ENCODE data around the gene COG5. TPM values are rescaled to one million over a fixed set of nuclear protein-coding genes. Genes with fewer than 3 reads are reported as not detected.

The COG5 gene
- total RNA-seq, 1 donor from 2014 or later: 21.4 TPM

- Histone ChIP-seq H3K36me3 (ENCODE audit: control insufficient read depth in 3 of 3, insufficient read depth in 3 of 3, low read length in 3 of 3) (no peaks in the 10 kb centered on the region), H3K4me1 (ENCODE audit: control insufficient read depth in 3 of 3, insufficient read depth in 3 of 3, low read length in 3 of 3) (peaks cover 0 to 11% (median 3%) of the 10 kb centered on the region in 3 donors), H3K9ac (ENCODE audit: low read depth in 1 of 3, low read length in 3 of 3) (no peak overlapping the region), H3K27ac (ENCODE audit: low read depth, low read length) (no peak overlapping the region), H3K9me3 (ENCODE audit: control insufficient read depth in 3 of 3, low read length in 3 of 3) (no peaks in the 10 kb centered on the region), H3K4me3 (ENCODE audit: low read length in 3 of 3) (no peak overlapping the region), H3K27me3 (ENCODE audit: control insufficient read depth in 3 of 3, insufficient read depth in 3 of 3, low read length in 3 of 3) (no peaks in the 10 kb centered on the region)
These were observed 68.8 kb downstream of the COG5 start for GRCh38 chr7:107494884-107495283.

DNA sequence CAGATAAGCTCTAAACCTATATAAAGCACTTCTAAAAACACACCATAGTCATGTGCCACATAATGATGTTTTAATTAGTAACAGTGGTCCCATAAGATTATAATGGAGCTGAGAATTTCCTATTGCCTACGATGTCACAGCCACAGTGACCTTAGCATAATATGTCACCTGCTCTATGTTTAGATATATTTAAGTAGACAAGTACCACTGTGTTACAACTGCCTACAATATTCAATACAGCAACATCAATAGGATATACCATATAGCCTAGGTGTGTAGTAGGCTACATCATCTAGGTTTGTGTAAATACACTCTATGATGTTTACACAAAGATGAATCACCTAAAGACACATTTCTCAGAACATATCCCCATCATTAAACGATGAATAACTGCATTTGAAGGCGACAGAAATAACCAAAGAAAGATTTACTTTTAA, 69.4 kb downstream of the COG5 start:
- Histone ChIP-seq H3K9me3 (ENCODE audit: control insufficient read depth in 3 of 3, low read length in 3 of 3) (no peaks in the 10 kb centered on the region), H3K36me3 (ENCODE audit: control insufficient read depth in 3 of 3, insufficient read depth in 3 of 3, low read length in 3 of 3) (no peaks in the 10 kb centered on the region), H3K27me3 (ENCODE audit: control insufficient read depth in 3 of 3, insufficient read depth in 3 of 3, low read length in 3 of 3) (no peaks in the 10 kb centered on the region), H3K27ac (ENCODE audit: low read depth, low read length) (no peak overlapping the region), H3K4me3 (ENCODE audit: low read length in 3 of 3) (no peak overlapping the region), H3K9ac (ENCODE audit: low read depth in 1 of 3, low read length in 3 of 3) (no peak overlapping the region), H3K4me1 (ENCODE audit: control insufficient read depth in 3 of 3, insufficient read depth in 3 of 3, low read length in 3 of 3) (peaks cover 0 to 11% (median 3%) of the 10 kb centered on the region in 3 donors)

- H3K9ac ChIP-seq (ENCODE audit: low read depth in 1 of 3, low read length in 3 of 3): no peak overlapping the region
- H3K9me3 ChIP-seq (ENCODE audit: control insufficient read depth in 3 of 3, low read length in 3 of 3): no peaks in the 10 kb centered on the region
- no peak overlapping the region for H3K4me3 ChIP-seq (ENCODE audit: low read length in 3 of 3)
- H3K36me3 ChIP-seq (ENCODE audit: control insufficient read depth in 3 of 3, insufficient read depth in 3 of 3, low read length in 3 of 3): no peaks in the 10 kb centered on the region
- H3K27ac ChIP-seq (ENCODE audit: low read depth, low read length): no peak overlapping the region
- peaks cover 0 to 11% (median 3%) of the 10 kb centered on the region in 3 donors for H3K4me1 ChIP-seq (ENCODE audit: control insufficient read depth in 3 of 3, insufficient read depth in 3 of 3, low read length in 3 of 3)
- no peaks in the 10 kb centered on the region for H3K27me3 ChIP-seq (ENCODE audit: control insufficient read depth in 3 of 3, insufficient read depth in 3 of 3, low read length in 3 of 3)
These were observed 70.8 kb downstream of the COG5 start for GRCh38 chr7:107492875-107493274.

GRCh38 chr7:107486041-107486440, 77.7 kb downstream of the COG5 start:
- Histone ChIP-seq H3K36me3 (ENCODE audit: control insufficient read depth in 3 of 3, insufficient read depth in 3 of 3, low read length in 3 of 3) (no peaks in the 10 kb centered on the region), H3K9me3 (ENCODE audit: control insufficient read depth in 3 of 3, low read length in 3 of 3) (no peaks in the 10 kb centered on the region), H3K4me1 (ENCODE audit: control insufficient read depth in 3 of 3, insufficient read depth in 3 of 3, low read length in 3 of 3) (no peaks in the 10 kb centered on the region), H3K9ac (ENCODE audit: low read depth in 1 of 3, low read length in 3 of 3) (no peak overlapping the region), H3K27me3 (ENCODE audit: control insufficient read depth in 3 of 3, insufficient read depth in 3 of 3, low read length in 3 of 3) (no peaks in the 10 kb centered on the region), H3K27ac (ENCODE audit: low read depth, low read length) (no peak overlapping the region), H3K4me3 (ENCODE audit: low read length in 3 of 3) (no peak overlapping the region)

DNA sequence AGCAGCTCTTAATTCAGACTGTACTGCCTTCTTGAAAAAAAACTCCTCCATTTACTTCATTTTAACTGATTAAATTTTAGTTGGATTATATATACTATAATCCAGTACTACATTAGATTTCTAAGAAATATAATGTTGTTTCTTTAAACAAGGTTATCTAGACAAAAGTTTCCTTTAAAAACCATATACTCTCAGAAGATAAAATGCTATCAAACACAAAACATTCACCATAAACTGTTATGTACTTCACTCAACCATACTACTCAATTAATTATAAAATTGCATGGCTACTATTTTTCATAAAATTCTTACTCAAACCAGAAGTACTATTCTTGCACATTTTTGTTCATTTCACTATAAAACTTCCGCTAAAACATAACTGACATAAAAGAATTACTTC, 81.1 kb downstream of the COG5 start:
- H3K9ac ChIP-seq (ENCODE audit: low read depth in 1 of 3, low read length in 3 of 3): no peak overlapping the region
- no peak overlapping the region for H3K4me3 ChIP-seq (ENCODE audit: low read length in 3 of 3)

DNA sequence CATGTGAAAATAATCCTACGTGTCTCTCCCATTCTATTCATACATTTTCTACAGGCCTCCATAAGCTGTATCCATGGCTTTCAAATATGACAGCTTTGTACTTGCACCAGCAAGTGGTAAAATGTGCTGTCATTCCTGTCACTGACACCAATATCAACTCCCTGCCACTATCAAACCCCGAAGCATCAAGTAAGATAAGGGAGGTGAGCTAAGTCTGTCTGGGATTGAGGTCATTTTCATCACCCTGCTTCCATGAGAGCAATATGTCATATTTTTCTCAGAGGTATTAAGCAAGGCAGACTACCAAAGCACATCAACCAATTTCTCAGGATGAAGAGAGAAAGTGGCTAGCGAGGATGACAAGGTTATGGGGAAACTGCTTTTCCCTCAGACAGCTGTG, 82.8 kb downstream of the COG5 start:
- Histone ChIP-seq H3K36me3 (ENCODE audit: control insufficient read depth in 3 of 3, insufficient read depth in 3 of 3, low read length in 3 of 3) (no peaks in the 10 kb centered on the region), H3K9ac (ENCODE audit: low read depth in 1 of 3, low read length in 3 of 3) (no peak overlapping the region), H3K9me3 (ENCODE audit: control insufficient read depth in 3 of 3, low read length in 3 of 3) (no peaks in the 10 kb centered on the region), H3K4me3 (ENCODE audit: low read length in 3 of 3) (no peak overlapping the region), H3K4me1 (ENCODE audit: control insufficient read depth in 3 of 3, insufficient read depth in 3 of 3, low read length in 3 of 3) (no peaks in the 10 kb centered on the region), H3K27ac (ENCODE audit: low read depth, low read length) (no peak overlapping the region), H3K27me3 (ENCODE audit: control insufficient read depth in 3 of 3, insufficient read depth in 3 of 3, low read length in 3 of 3) (no peaks in the 10 kb centered on the region)

More for the DNA sequence above, 81.1 kb downstream of the COG5 start:
- Histone ChIP-seq H3K27me3 (ENCODE audit: control insufficient read depth in 3 of 3, insufficient read depth in 3 of 3, low read length in 3 of 3) (no peaks in the 10 kb centered on the region), H3K36me3 (ENCODE audit: control insufficient read depth in 3 of 3, insufficient read depth in 3 of 3, low read length in 3 of 3) (no peaks in the 10 kb centered on the region), H3K9me3 (ENCODE audit: control insufficient read depth in 3 of 3, low read length in 3 of 3) (no peaks in the 10 kb centered on the region), H3K4me1 (ENCODE audit: control insufficient read depth in 3 of 3, insufficient read depth in 3 of 3, low read length in 3 of 3) (no peaks in the 10 kb centered on the region), H3K27ac (ENCODE audit: low read depth, low read length) (no peak overlapping the region)

DNA sequence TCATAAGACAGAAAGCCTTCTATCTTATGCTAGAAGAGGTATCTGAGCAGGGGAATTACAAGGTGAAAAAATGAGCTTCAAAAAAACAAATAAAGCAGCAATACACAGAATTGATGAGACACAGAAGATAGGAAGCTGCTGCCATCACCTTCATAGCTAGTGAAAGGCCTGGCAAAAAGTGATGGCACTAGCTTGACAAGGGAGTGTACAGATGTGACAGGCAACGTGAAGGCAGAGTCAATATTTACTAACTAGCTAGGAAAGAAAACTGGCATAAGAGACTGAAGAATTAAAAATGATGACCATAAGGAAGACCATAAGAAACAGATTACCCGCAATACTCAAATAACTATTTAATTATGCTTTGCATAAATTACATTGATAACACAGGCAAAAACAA, 84.4 kb downstream of the COG5 start:
- Histone ChIP-seq H3K36me3 (ENCODE audit: control insufficient read depth in 3 of 3, insufficient read depth in 3 of 3, low read length in 3 of 3) (no peaks in the 10 kb centered on the region), H3K4me1 (ENCODE audit: control insufficient read depth in 3 of 3, insufficient read depth in 3 of 3, low read length in 3 of 3) (no peaks in the 10 kb centered on the region), H3K27me3 (ENCODE audit: control insufficient read depth in 3 of 3, insufficient read depth in 3 of 3, low read length in 3 of 3) (no peaks in the 10 kb centered on the region), H3K9me3 (ENCODE audit: control insufficient read depth in 3 of 3, low read length in 3 of 3) (no peaks in the 10 kb centered on the region), H3K27ac (ENCODE audit: low read depth, low read length) (no peak overlapping the region), H3K9ac (ENCODE audit: low read depth in 1 of 3, low read length in 3 of 3) (no peak overlapping the region), H3K4me3 (ENCODE audit: low read length in 3 of 3) (no peak overlapping the region)

- no peaks in the 10 kb centered on the region for H3K36me3 ChIP-seq (ENCODE audit: control insufficient read depth in 3 of 3, insufficient read depth in 3 of 3, low read length in 3 of 3)
- no peaks in the 10 kb centered on the region for H3K27me3 ChIP-seq (ENCODE audit: control insufficient read depth in 3 of 3, insufficient read depth in 3 of 3, low read length in 3 of 3)
- no peaks in the 10 kb centered on the region for H3K9me3 ChIP-seq (ENCODE audit: control insufficient read depth in 3 of 3, low read length in 3 of 3)
- H3K4me1 ChIP-seq (ENCODE audit: control insufficient read depth in 3 of 3, insufficient read depth in 3 of 3, low read length in 3 of 3): no peaks in the 10 kb centered on the region
- H3K27ac ChIP-seq (ENCODE audit: low read depth, low read length): no peak overlapping the region
- no peak overlapping the region for H3K4me3 ChIP-seq (ENCODE audit: low read length in 3 of 3)
- no peak overlapping the region for H3K9ac ChIP-seq (ENCODE audit: low read depth in 1 of 3, low read length in 3 of 3)
These were observed 89.6 kb downstream of the COG5 start for GRCh38 chr7:107474104-107474521.

GRCh38 chr7:107472116-107472515, 91.6 kb downstream of the COG5 start:
- Histone ChIP-seq H3K4me1 (ENCODE audit: control insufficient read depth in 3 of 3, insufficient read depth in 3 of 3, low read length in 3 of 3) (no peaks in the 10 kb centered on the region), H3K9me3 (ENCODE audit: control insufficient read depth in 3 of 3, low read length in 3 of 3) (no peaks in the 10 kb centered on the region), H3K27me3 (ENCODE audit: control insufficient read depth in 3 of 3, insufficient read depth in 3 of 3, low read length in 3 of 3) (no peaks in the 10 kb centered on the region), H3K27ac (ENCODE audit: low read depth, low read length) (no peak overlapping the region), H3K9ac (ENCODE audit: low read depth in 1 of 3, low read length in 3 of 3) (no peak overlapping the region), H3K36me3 (ENCODE audit: control insufficient read depth in 3 of 3, insufficient read depth in 3 of 3, low read length in 3 of 3) (no peaks in the 10 kb centered on the region), H3K4me3 (ENCODE audit: low read length in 3 of 3) (no peak overlapping the region)

DNA sequence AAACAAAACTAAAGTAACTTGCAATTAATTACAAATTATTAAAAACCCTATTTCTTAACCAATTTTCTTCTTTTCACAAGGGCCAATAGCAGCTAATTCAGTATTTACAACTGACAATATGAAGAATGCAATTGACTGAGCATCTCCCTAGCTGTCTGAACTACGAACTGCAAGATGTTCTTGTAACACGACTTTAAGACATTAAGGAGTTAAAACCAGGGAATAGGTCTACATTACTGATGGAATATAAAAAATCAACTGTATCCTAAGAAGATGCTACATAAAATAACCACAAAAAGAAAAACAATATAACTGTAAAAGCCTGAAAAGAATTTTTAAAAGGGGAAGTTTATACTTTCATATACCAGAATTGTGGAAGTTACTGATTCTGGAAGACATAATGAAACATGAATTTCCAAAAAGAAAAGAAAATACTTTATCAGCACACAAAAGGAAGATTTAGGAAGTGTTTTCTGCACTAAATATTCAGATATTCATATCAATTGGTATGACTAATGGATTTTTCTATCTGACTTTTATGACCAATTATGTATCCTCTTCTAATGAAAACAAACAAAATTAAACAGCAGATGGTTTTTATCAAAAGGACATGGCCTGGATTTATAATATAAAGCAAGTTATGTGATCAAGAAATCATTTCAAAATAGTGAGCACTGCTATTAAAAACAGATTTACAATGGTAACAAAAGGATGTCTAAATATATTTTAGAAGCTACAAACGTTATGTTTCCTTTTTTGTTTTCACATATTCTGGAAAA, 92.2 kb downstream of the COG5 start:
- H3K36me3 ChIP-seq (ENCODE audit: control insufficient read depth in 3 of 3, insufficient read depth in 3 of 3, low read length in 3 of 3): no peaks in the 10 kb centered on the region
- H3K27me3 ChIP-seq (ENCODE audit: control insufficient read depth in 3 of 3, insufficient read depth in 3 of 3, low read length in 3 of 3): no peaks in the 10 kb centered on the region
- no peak overlapping the region for H3K27ac ChIP-seq (ENCODE audit: low read depth, low read length)
- no peaks in the 10 kb centered on the region for H3K9me3 ChIP-seq (ENCODE audit: control insufficient read depth in 3 of 3, low read length in 3 of 3)
- no peak overlapping the region for H3K9ac ChIP-seq (ENCODE audit: low read depth in 1 of 3, low read length in 3 of 3)
- no peaks in the 10 kb centered on the region for H3K4me1 ChIP-seq (ENCODE audit: control insufficient read depth in 3 of 3, insufficient read depth in 3 of 3, low read length in 3 of 3)
- no peak overlapping the region for H3K4me3 ChIP-seq (ENCODE audit: low read length in 3 of 3)
